SK-N-MC (cell line): ENCODE data around the gene CHID1.

Source experiments
- EZH2 ChIP-seq: fragments of 200-600 bp; sonication (generic); IDR thresholded peaks from one replicate; pipeline ENCODE4 v1.6.1; 2017; ENCODE audit warnings: antibody characterized with exemption
- FOXP2 ChIP-seq: optimal IDR thresholded peaks from 2 replicates; pipeline ENCODE3; 2011; ENCODE audit warnings: mild to moderate bottlenecking, moderate library complexity; ENCODE audit not compliant: insufficient read depth; ENCODE audit errors: extremely low read length, control extremely low read depth
- POLR2AphosphoS5 ChIP-seq: IDR thresholded peaks from 2 replicates; pipeline ENCODE4 v1.6.1; 2012; ENCODE audit warnings: mild to moderate bottlenecking, low read depth, low read length, borderline replicate concordance

- TF ChIP-seq EZH2 (no peak), POLR2AphosphoS5 (no peak), FOXP2 (no peak)
Observed at GRCh38 chr11:854601-855329, 55.8 kb downstream of the CHID1 start.
